H1 (cell line): ENCODE results near the gene CROCC. TPM values are rescaled to one million over a fixed set of nuclear protein-coding genes. Genes with fewer than 3 reads are reported as not detected.

Experiments
- BRCA1 ChIP-seq: IDR thresholded peaks from 2 replicates; pipeline ENCODE4 v1.6.1; 2012; ENCODE audit warnings: low read depth, low read length, improper control_type of control experiment
- CBX5 ChIP-seq: fragments of 300-800, 300-1000 bp; sonication (generic); IDR thresholded peaks from 2 replicates; pipeline ENCODE4 v1.7.1; 2016; ENCODE audit warnings: antibody characterized with exemption, low read length, low read depth
- CHD2 ChIP-seq: IDR thresholded peaks from 2 replicates; pipeline ENCODE4 v1.6.1; 2012; ENCODE audit warnings: low read length, improper control_type of control experiment
- CREB1 ChIP-seq: IDR thresholded peaks from 2 replicates; pipeline ENCODE4 v1.6.1; 2012; ENCODE audit warnings: inconsistent platforms
- GABPA ChIP-seq: IDR thresholded peaks from 2 replicates; pipeline ENCODE4 v1.6.1; 2011; ENCODE audit warnings: mild to moderate bottlenecking, low read length, moderate library complexity, borderline replicate concordance; ENCODE audit not compliant: insufficient read depth
- GTF2F1 ChIP-seq: IDR thresholded peaks from 2 replicates; pipeline ENCODE4 v1.6.1; 2012; ENCODE audit warnings: low read depth, low read length, improper control_type of control experiment, borderline replicate concordance
- HDAC2 ChIP-seq, 2 experiments: fragments of 300-600 bp in 1 of 2; sonication (generic) in 1 of 2; IDR thresholded peaks; 2 replicates each; pipeline ENCODE4 v1.6.1; 2011 to 2012; ENCODE audit warnings: low read depth in 2 of 2, low read length in 2 of 2, mild to moderate bottlenecking in 2 of 2, moderate library complexity in 2 of 2, borderline replicate concordance in 1 of 2, inconsistent platforms in 1 of 2
- JUND ChIP-seq: IDR thresholded peaks from 2 replicates; pipeline ENCODE4 v1.6.1; 2011; ENCODE audit warnings: mild to moderate bottlenecking, improper control_type of control experiment, low read length
- KDM4A ChIP-seq: IDR thresholded peaks from one replicate; pipeline ENCODE4 v1.7.1; 2012; ENCODE audit warnings: low read depth, mild to moderate bottlenecking, moderate library complexity, low read length, inconsistent platforms; ENCODE audit not compliant: severe bottlenecking
- MAFK ChIP-seq: IDR thresholded peaks from 2 replicates; pipeline ENCODE4 v1.6.1; 2012; ENCODE audit warnings: low read depth, mild to moderate bottlenecking, improper control_type of control experiment, low read length
- MAX ChIP-seq: IDR thresholded peaks from 2 replicates; pipeline ENCODE4 v1.6.1; 2012; ENCODE audit warnings: inconsistent platforms
- PHF8 ChIP-seq: fragments of 200-600 bp; sonication (generic); conservative IDR thresholded peaks from 2 replicates; pipeline ENCODE4 v1.7.1; 2012; ENCODE audit warnings: low read depth, mild to moderate bottlenecking, inconsistent platforms, low read length, moderate library complexity
- POLR2A ChIP-seq, 2 experiments: IDR thresholded peaks; 1 replicate in 1 of 2; 2 replicates in 1 of 2; pipeline ENCODE4 v1.6.1; 2011; ENCODE audit warnings: low read depth in 2 of 2, low read length in 2 of 2, mild to moderate bottlenecking in 2 of 2; ENCODE audit errors: control extremely low read depth in 1 of 2
- RFX5 ChIP-seq: IDR thresholded peaks from 2 replicates; pipeline ENCODE4 v1.6.1; 2011; ENCODE audit warnings: low read depth, low read length, improper control_type of control experiment, borderline replicate concordance
- RXRA ChIP-seq: IDR thresholded peaks from 2 replicates; pipeline ENCODE4 v1.6.1; 2011; ENCODE audit warnings: low read depth, mild to moderate bottlenecking, low read length, moderate library complexity; ENCODE audit not compliant: insufficient read depth
- SIN3A ChIP-seq, 2 experiments: IDR thresholded peaks in 1 of 2; conservative IDR thresholded peaks in 1 of 2; 2 replicates each; pipeline ENCODE4 v1.6.1; 2011 to 2012; ENCODE audit warnings: low read length in 2 of 2, improper control_type of control experiment in 1 of 2, low read depth in 1 of 2, mild to moderate bottlenecking in 1 of 2
- SP2 ChIP-seq: IDR thresholded peaks from 2 replicates; pipeline ENCODE4 v1.6.1; 2012; ENCODE audit warnings: mild to moderate bottlenecking, low read length, inconsistent platforms
- TAF1 ChIP-seq: IDR thresholded peaks from 2 replicates; pipeline ENCODE4 v1.6.1; 2011; ENCODE audit warnings: mild to moderate bottlenecking, low read depth, low read length
- TAF7 ChIP-seq: optimal IDR thresholded peaks from 2 replicates; pipeline ENCODE3; 2011; ENCODE audit warnings: low read depth, mild to moderate bottlenecking, inconsistent platforms, low read length, moderate library complexity, borderline replicate concordance
- TEAD4 ChIP-seq: IDR thresholded peaks from 2 replicates; pipeline ENCODE4 v1.6.1; 2012; ENCODE audit warnings: low read depth, low read length, inconsistent platforms, mixed read lengths
- ZNF274 ChIP-seq: IDR thresholded peaks from 2 replicates; pipeline ENCODE4 v1.7.0; 2012; ENCODE audit warnings: low read length, borderline replicate concordance; ENCODE audit errors: extremely low read depth
- polyA plus RNA-seq, 7 experiments: library from polyadenylated mRNA; depleted of rRNA in 3 of 7; stranded (reverse) in 5 of 7; unstranded in 2 of 7; fragments of >200 nt in 5 of 7; fragments of 200-250 nt in 2 of 7; gene quantifications; 1 replicate in 5 of 7; 2 replicates in 1 of 7; 4 replicates in 1 of 7; pipeline versions ENCODE4 v1.2.1 to v1.2.3, GENCODE V29; 2011 to 2013; ENCODE audit warnings: missing spikeins in 2 of 7, mixed read lengths in 2 of 7
- total RNA-seq: library from RNA; stranded (reverse); fragmentation: NEBNext Ultra II Directional; extraction: Animal tissue kit (Norgen Biotek cat#: 25700); gene quantifications from 2 replicates; pipeline ENCODE4 v1.2.1, GENCODE V29; 2021
- TF ChIP-seq, protein P1 (sequence below): IDR thresholded peaks from 2 replicates; pipeline ENCODE4 v1.6.1; 2012; ENCODE audit warnings: low read length, inconsistent platforms

CROCC gene
- total and polyA plus RNA-seq, 2 of the 8 experiments (the other 6 are each of a cell fraction or from before 2014, with no cell fraction given): 12.1 to 39.5 TPM

GRCh38 chr1:16905110-16905867 is 16.4 kb upstream of the CROCC start (continued):
- TF ChIP-seq TAF7 (peak; percentile 99), MAFK (no peak), PHF8 (no peak), ZNF274 (no peak), SP2 (no peak), RXRA (no peak), HDAC2 (IDR thresholded peaks at IDR 0.05; ENCODE audit: borderline replicate concordance in 1 of 2, low read depth in 2 of 2, low read length in 2 of 2) (no peak), CBX5 (no peak), RFX5 (no peak), KDM4A (no peak), SIN3A (conservative IDR thresholded peaks at IDR 0.05 in 1 of 2, IDR thresholded peaks at IDR 0.05 in 1 of 2; ENCODE audit: low read depth in 1 of 2, low read length in 2 of 2) (no peak; a peak in 1 of 4 replicates), TAF1 (no peak), JUND (peak; percentile 74; the same call in 1 of the 2 replicates), GTF2F1 (peak; percentile 99), TEAD4 (peak; percentile 72), BRCA1 (no peak), MAX (peak; percentile 40), CREB1 (no peak), GABPA (no peak), CHD2 (no peak), POLR2A (IDR thresholded peaks at IDR 0.05; ENCODE audit: control extremely low read depth in 1 of 2, low read depth in 2 of 2, low read length in 2 of 2) (peak; percentile 98 to 99)
- TF ChIP-seq, protein P1, sequence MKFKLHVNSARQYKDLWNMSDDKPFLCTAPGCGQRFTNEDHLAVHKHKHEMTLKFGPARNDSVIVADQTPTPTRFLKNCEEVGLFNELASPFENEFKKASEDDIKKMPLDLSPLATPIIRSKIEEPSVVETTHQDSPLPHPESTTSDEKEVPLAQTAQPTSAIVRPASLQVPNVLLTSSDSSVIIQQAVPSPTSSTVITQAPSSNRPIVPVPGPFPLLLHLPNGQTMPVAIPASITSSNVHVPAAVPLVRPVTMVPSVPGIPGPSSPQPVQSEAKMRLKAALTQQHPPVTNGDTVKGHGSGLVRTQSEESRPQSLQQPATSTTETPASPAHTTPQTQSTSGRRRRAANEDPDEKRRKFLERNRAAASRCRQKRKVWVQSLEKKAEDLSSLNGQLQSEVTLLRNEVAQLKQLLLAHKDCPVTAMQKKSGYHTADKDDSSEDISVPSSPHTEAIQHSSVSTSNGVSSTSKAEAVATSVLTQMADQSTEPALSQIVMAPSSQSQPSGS: peak; percentile 94
- TF ChIP-seq, all 59 proteins: peak for 13
